GM21737 (cell line): ENCODE data around the gene FNDC11.
"Not testable (repeated sequence)": the region's sequence is repeated elsewhere in the genome, so short reads cannot be mapped to it uniquely, and the experiment has no call there.

Experiments
- ATAC-seq: cut with Tn5 transposase; IDR thresholded peaks from one replicate; pipeline ENCODE4 v1.9.1; 2021; ENCODE audit warnings: mild to moderate bottlenecking, moderate library complexity; ENCODE audit not compliant: unreplicated experiment

Gene FNDC11

DNA sequence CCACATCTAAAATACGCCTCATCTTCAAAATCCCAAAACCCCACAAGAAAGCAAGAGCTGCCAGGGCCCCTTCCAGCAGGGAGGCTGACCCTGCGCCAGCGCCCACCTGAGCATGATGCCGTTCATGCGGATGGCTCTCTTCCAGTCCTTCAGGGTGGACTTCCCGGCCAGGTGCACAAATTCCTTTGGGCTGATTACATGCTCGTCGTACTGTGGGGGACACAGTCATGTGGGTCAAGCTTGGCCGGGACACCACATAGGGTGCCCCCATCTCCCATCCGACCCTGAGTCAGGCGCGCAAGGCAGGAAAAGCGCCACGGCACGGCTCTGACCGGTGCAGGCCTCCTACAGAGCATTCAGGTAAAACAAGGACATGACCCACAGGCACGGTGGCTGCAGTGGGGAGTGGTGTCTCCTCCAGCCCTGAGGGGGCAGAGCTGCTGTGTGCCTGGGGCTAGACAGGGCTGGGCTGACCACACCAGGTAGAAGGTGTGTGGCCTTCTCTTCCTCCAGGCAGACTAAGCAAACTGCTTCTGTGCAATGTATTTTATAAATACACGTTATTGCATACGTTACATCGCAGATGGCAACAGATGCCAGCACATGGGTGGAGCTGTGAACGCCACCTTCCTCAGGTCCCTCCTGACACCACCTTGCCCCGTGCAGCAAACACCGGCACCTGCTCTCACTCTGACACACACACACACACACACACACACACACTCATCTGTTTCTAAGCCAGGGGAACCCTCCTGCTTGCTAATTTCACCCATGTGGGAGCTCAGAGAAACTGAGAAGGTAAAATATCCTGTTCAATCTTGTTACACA is 43.9 kb downstream of the FNDC11 start:
- ATAC-seq, result no peak

DNA sequence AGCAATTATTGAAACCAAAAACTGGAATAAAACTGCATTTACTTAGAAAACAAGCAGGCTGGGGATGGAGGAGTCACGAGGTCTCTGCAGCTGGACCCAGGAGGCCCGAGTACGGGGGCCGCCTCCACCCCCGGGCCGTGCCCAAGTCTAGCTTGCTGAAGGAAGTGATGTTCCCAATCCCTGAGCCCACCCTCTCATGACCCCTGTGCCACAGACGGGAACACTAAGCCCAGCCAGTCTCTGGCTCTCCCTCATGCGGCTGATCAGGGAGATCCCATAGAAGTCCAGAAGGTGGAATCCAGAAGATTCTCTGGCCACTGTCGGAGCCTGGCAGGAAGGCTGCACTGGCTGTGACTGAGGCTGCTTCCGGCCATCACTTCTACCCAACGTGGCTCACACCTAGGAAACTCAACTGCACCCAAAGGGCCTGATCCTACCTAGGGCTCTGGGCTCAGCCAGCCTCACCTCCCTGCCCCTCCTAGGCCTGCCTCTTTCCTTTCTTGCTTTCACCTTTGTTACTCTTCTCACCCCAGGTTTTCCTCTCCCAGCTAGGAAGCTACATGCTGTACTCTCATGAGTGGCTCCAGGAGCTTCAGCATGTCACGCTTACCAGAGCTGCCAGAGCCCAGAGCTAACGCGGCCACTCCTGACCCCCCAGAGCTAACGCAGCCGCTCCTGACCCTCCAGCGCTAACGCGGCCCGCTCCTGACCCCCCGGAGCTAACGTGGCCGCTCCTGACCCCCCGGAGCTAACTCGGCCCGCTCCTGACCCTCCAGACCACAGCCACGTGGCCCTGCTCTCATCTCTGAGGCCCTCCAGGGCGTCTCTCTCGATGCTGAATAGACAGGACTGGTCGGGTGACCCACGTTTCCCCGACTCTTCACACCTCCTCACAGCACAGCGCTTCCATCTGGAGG is 44.8 kb downstream of the FNDC11 start:
- no peak for ATAC-seq

DNA sequence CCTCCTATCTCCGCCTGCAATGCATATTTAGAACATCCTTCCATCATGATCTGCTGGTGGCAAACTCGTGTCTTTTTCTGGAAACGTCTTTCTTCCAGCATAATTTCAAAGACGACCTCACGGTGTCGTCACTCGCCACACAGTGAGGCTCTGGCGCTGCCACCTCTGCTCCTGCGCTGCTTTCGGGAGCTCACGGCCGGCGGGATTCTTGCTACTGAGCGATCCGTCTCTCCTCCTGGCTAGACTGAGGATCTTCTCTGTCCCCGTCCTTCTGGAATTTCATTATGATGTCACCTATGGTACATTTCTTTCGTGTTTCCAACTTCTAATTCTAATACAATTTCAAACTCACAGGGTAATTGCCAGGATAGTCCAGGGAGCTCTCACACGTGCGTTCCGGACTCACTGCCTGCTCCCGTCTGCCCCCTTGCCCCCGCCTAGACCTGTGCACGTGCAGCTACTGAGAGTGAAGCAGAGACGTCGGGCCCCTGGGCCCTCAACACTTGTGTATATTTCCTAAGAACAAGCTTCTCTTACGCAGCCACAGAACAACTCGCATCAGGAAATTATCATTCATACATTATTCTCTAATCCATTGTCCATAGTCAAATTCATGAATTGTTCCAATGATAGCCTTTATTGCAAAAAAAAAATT is 45.6 kb downstream of the FNDC11 start:
- ATAC-seq, result no peak

DNA sequence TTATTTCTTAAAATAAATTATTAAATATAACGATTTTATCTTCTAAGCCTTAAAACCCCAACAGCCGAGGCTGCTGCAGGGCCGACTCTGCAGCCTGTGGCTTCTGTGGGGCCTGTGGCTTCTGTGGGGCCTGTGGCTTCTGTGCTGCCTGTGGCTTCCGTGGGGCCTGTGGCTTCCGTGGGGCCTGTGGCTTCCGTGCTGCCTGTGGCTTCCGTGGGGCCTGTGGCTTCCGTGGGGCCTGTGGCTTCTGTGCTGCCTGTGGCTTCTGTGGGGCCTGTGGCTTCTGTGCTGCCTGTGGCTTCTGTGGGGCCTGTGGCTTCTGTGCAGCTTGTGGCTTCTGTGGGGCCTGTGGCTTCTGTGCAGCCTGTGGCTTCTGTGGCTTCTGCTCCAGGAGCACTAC is 47.7 kb downstream of the FNDC11 start:
- not testable (repeated sequence) for ATAC-seq

DNA sequence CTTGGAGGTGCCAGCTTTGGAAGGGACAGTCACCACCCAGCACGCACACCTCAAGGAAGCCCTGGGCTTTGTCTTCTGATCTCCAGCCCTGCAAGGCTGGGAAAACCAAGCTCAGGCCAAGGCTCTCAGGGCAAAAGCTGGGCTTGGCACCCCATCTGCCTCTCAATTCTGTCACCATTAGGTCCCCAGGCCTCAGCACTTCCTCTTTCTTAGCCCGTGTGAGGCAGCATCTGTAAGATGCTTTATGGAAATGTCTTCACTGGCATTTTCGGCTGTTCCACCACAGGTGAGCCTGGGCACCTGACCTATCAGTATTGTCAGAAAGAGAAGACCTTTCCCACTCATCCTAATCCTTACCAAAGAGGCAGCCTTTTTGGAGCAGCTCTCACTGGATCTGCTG is 48.4 kb downstream of the FNDC11 start:
- ATAC-seq, result no peak
